ENCODE data around the gene MTMR12. TPM values are rescaled to one million over a fixed set of nuclear protein-coding genes. Genes with fewer than 3 reads are reported as not detected.

Gene MTMR12
- total and polyA plus RNA-seq, 2 of the 8 experiments (the other 6 are each of a cell fraction or from before 2014, with no cell fraction given), result 19.1 to 59.3 TPM

- no peak for DNase-seq (ENCODE audit: low read depth in 1 of 2, low spot score in 2 of 2)
- POLR2A ChIA-PET (ENCODE audit: partially characterized antibody), result no interaction called here
- no peak overlapping the region for H3K4me2 ChIP-seq (ENCODE audit: insufficient read depth in 1 of 2, low read depth in 2 of 2, low read length in 2 of 2)
Measured at GRCh38 chr5:32325616-32326015, 12.9 kb upstream of the MTMR12 start.

More at GRCh38 chr5:32325616-32326015, 12.9 kb upstream of the MTMR12 start:
- no peak overlapping the region for H3K9ac ChIP-seq (replicated peaks in 1 of 4; ENCODE audit: extremely low read depth in 1 of 4, low read depth in 3 of 4, low read length in 3 of 4)
- peaks cover 0 to 4% of the 10 kb centered on the region in 2 experiments; a peak in 1 of 4 replicates for H3K9me3 ChIP-seq (ENCODE audit: insufficient read depth in 2 of 2, low read depth in 1 of 2, low read length in 1 of 2)
- CTCF ChIA-PET (ENCODE audit: partially characterized antibody), result interaction anchor here (8.0 kb wide), 1 partner anchor 94 kb away, joined by 117 read pairs; no protein-coding TSS in a partner anchor
- no peak for TF ChIP-seq RXRA (IDR thresholded peaks at IDR 0.05; ENCODE audit: insufficient read depth, low read depth, low read length)
- TF ChIP-seq POU5F1 (IDR thresholded peaks at IDR 0.05; ENCODE audit: low read depth, low read length), result no peak
- no peak for TF ChIP-seq RFX5 (IDR thresholded peaks at IDR 0.05; ENCODE audit: borderline replicate concordance, low read depth, low read length)
- no peak for TF ChIP-seq BRCA1 (IDR thresholded peaks at IDR 0.05; ENCODE audit: low read depth, low read length)
- TF ChIP-seq SUZ12 (IDR thresholded peaks at IDR 0.05; ENCODE audit: low read length), result no peak
- no peak for TF ChIP-seq EZH2 (IDR thresholded peaks at IDR 0.05; ENCODE audit: low read depth, low read length, severe bottlenecking)
- TF ChIP-seq KDM1A (IDR thresholded peaks at IDR 0.05; ENCODE audit: borderline replicate concordance, low read length), result no peak
- TF ChIP-seq KDM4A (IDR thresholded peaks at IDR 0.05; ENCODE audit: low read depth, low read length, severe bottlenecking), result no peak
- no peak for TF ChIP-seq NANOG (IDR thresholded peaks at IDR 0.05; ENCODE audit: insufficient read depth, low read depth, low read length, poor library complexity, severe bottlenecking)
- H3K4ac ChIP-seq (replicated peaks; ENCODE audit: insufficient read length, low read depth, low read length), result no peak overlapping the region
- no peaks in the 10 kb centered on the region for H3K79me2 ChIP-seq (ENCODE audit: control insufficient read depth in 1 of 2, insufficient read depth in 2 of 2, low read length in 2 of 2)
- H4K20me1 ChIP-seq (replicated peaks in 1 of 2; ENCODE audit: control insufficient read depth in 1 of 2, insufficient read depth in 2 of 2, low read length in 2 of 2), result no peaks in the 10 kb centered on the region
- H4K91ac ChIP-seq (replicated peaks; ENCODE audit: insufficient read length, low read length), result no peak overlapping the region
- H2BK5ac ChIP-seq (ENCODE audit: low read depth, low read length), result no peak overlapping the region
- H2AFZ ChIP-seq (ENCODE audit: low read length), result no peak overlapping the region
- H3K79me1 ChIP-seq (ENCODE audit: low read depth, low read length), result no peaks in the 10 kb centered on the region
- H3K14ac ChIP-seq (ENCODE audit: insufficient read length), result no peak overlapping the region
- H3K27me3 ChIP-seq (replicated peaks in 1 of 4; ENCODE audit: control insufficient read depth in 3 of 4, extremely low read depth in 1 of 4, insufficient read depth in 3 of 4, low read length in 3 of 4), result no peaks in the 10 kb centered on the region
- no peaks in the 10 kb centered on the region for H3K36me3 ChIP-seq (ENCODE audit: control insufficient read depth in 2 of 4, insufficient read depth in 4 of 4, low read length in 3 of 4)
- no peak overlapping the region for H2BK15ac ChIP-seq (ENCODE audit: low read length)
- H3K4me1 ChIP-seq (replicated peaks in 1 of 4; ENCODE audit: control insufficient read depth in 3 of 4, insufficient read depth in 4 of 4, low read length in 3 of 4), result no peaks in the 10 kb centered on the region; a peak in 1 of 7 replicates
- H3K4me3 ChIP-seq (ENCODE audit: extremely low read depth in 1 of 4, insufficient read depth in 2 of 4, low read depth in 3 of 4, low read length in 4 of 4), result no peak overlapping the region
- H4K8ac ChIP-seq (ENCODE audit: extremely low read depth, insufficient read depth, low read length), result no peak overlapping the region
- H2BK12ac ChIP-seq (ENCODE audit: low read depth, low read length), result no peak overlapping the region
- no peak overlapping the region for H3K56ac ChIP-seq (replicated peaks; ENCODE audit: insufficient read length, low read depth, low read length)
- H3K23me2 ChIP-seq (ENCODE audit: low read depth, low read length), result no peaks in the 10 kb centered on the region
- no peak overlapping the region for H3K27ac ChIP-seq (ENCODE audit: low read depth, low read length)
- no peak overlapping the region for H2AK5ac ChIP-seq (ENCODE audit: low read depth, low read length)
- H3K18ac ChIP-seq (ENCODE audit: extremely low read depth, low read length), result no peak overlapping the region
- H4K5ac ChIP-seq (ENCODE audit: insufficient read length, low read depth, low read length), result no peak overlapping the region
- WGBS, 2 experiments (ENCODE audit: extremely low coverage in 1 of 2, insufficient coverage in 1 of 2, insufficient read length in 1 of 2, insufficient replicate concordance in 2 of 2, low coverage in 1 of 2, low lambda C conversion rate in 2 of 2, missing lambda C conversion rate in 1 of 2), result 83% methylated on average over 3 of the region's 4 CpGs; no CpG with 5 or more reads in 1 of the 2 experiments
- H2BK20ac ChIP-seq (ENCODE audit: low read length), result no peak overlapping the region
- H2BK120ac ChIP-seq (replicated peaks; ENCODE audit: low read depth, low read length), result no peak overlapping the region
- no peak for FAIRE-seq
- no peak overlapping the region for H3K23ac ChIP-seq (ENCODE audit: insufficient read length)

Data from H1 (cell line).